Osteocyte (in vitro differentiated cells): ENCODE measurements around the gene EXOC6. TPM values are rescaled to one million over a fixed set of nuclear protein-coding genes. Genes with fewer than 3 reads are reported as not detected.

Experiments
- DNase-seq: peaks from one replicate; pipeline ENCODE4 v3.0.0; 2021; ENCODE audit warnings: mixed read lengths; ENCODE audit not compliant: unreplicated experiment; ENCODE audit errors: extremely low spot score
- H3K27ac Mint-ChIP-seq: one replicate; pipeline ENCODE4 v1.8.0; 2021; ENCODE audit warnings: mild to moderate bottlenecking, mixed read lengths; ENCODE audit not compliant: unreplicated experiment
- H3K27me3 Mint-ChIP-seq: one replicate; pipeline ENCODE4 v1.8.0; 2021; ENCODE audit warnings: mixed read lengths; ENCODE audit not compliant: unreplicated experiment
- H3K36me3 Mint-ChIP-seq: one replicate; pipeline ENCODE4 v1.8.0; 2021; ENCODE audit warnings: mixed read lengths; ENCODE audit not compliant: unreplicated experiment
- H3K4me1 Mint-ChIP-seq: one replicate; pipeline ENCODE4 v1.8.0; 2021; ENCODE audit warnings: mixed read lengths; ENCODE audit not compliant: unreplicated experiment
- H3K4me3 Mint-ChIP-seq: one replicate; pipeline ENCODE4 v1.8.0; 2021; ENCODE audit warnings: mild to moderate bottlenecking, moderate library complexity, mixed read lengths; ENCODE audit not compliant: unreplicated experiment
- H3K9me3 Mint-ChIP-seq: one replicate; pipeline ENCODE4 v1.8.0; 2021; ENCODE audit warnings: mixed read lengths; ENCODE audit not compliant: unreplicated experiment
- CTCF ChIP-seq: fragments of 200-600 bp; sonication (generic); IDR thresholded peaks from 2 replicates; pipeline ENCODE4 v1.5.0; 2021; ENCODE audit warnings: antibody characterized with exemption, mild to moderate bottlenecking, moderate library complexity
- total RNA-seq: library from RNA; stranded (reverse); gene quantifications from 2 replicates; pipeline ENCODE4 v1.2.1, GENCODE V29; 2021

EXOC6 gene
- total RNA-seq, 1 donor from 2014 or later: 8.5 TPM

DNA sequence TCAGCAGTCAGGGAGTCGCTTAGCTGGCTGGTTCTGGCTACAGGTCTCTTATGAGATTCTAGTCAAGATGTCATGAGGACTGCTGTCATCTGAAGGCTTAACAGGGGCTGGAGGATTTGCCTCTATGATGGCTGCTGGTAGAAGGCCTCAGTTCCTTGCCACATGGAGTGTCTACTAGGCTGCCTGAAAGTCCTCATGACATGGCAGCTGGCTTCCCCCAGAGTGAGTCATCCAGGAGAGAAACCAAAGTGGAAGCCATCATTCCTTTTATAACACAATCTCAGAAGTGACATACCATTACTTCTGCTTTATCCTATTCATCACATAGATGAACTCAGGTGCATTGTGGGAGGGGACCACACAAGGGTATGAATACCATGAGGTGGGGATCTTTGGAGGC, 75.1 kb downstream of the EXOC6 start:
- H3K9me3 Mint-ChIP-seq: peaks cover 7% of the 10 kb centered on the region

GRCh38 chr10:92929896-92930295, 81.6 kb downstream of the EXOC6 start:
- no peak for TF ChIP-seq CTCF
- H3K9me3 Mint-ChIP-seq: peaks cover 7% of the 10 kb centered on the region
- no peak overlapping the region for H3K4me3 Mint-ChIP-seq

More for the DNA sequence above, 75.1 kb downstream of the EXOC6 start:
- H3K36me3 Mint-ChIP-seq: peaks cover 12% of the 10 kb centered on the region
- TF ChIP-seq CTCF: no peak
- H3K4me3 Mint-ChIP-seq: no peak overlapping the region
- no peaks in the 10 kb centered on the region for H3K27me3 Mint-ChIP-seq
- DNase-seq: no peak
- no peaks in the 10 kb centered on the region for H3K4me1 Mint-ChIP-seq
- H3K27ac Mint-ChIP-seq: no peak overlapping the region

GRCh38 chr10:92931597-92931996, 83.3 kb downstream of the EXOC6 start:
- no peak for DNase-seq
- no peak overlapping the region for H3K4me3 Mint-ChIP-seq
- H3K9me3 Mint-ChIP-seq: peaks cover 7% of the 10 kb centered on the region
- peaks cover 18% of the 10 kb centered on the region for H3K36me3 Mint-ChIP-seq
- TF ChIP-seq CTCF: no peak
- no peaks in the 10 kb centered on the region for H3K27me3 Mint-ChIP-seq
- H3K27ac Mint-ChIP-seq: no peak overlapping the region
- H3K4me1 Mint-ChIP-seq: no peaks in the 10 kb centered on the region

More at GRCh38 chr10:92929896-92930295, 81.6 kb downstream of the EXOC6 start:
- Mint-ChIP-seq H3K27ac (no peak overlapping the region), H3K27me3 (no peaks in the 10 kb centered on the region), H3K36me3 (peaks cover 18% of the 10 kb centered on the region), H3K4me1 (no peaks in the 10 kb centered on the region)
- no peak for DNase-seq

- peaks cover 5% of the 10 kb centered on the region for H3K36me3 Mint-ChIP-seq
- no peaks in the 10 kb centered on the region for H3K9me3 Mint-ChIP-seq
- no peaks in the 10 kb centered on the region for H3K27me3 Mint-ChIP-seq
- no peaks in the 10 kb centered on the region for H3K4me1 Mint-ChIP-seq
- no peak overlapping the region for H3K27ac Mint-ChIP-seq
- DNase-seq: no peak
- TF ChIP-seq CTCF: no peak
- H3K4me3 Mint-ChIP-seq: no peak overlapping the region
Measured at GRCh38 chr10:92937876-92938275, 89.6 kb downstream of the EXOC6 start.

DNA sequence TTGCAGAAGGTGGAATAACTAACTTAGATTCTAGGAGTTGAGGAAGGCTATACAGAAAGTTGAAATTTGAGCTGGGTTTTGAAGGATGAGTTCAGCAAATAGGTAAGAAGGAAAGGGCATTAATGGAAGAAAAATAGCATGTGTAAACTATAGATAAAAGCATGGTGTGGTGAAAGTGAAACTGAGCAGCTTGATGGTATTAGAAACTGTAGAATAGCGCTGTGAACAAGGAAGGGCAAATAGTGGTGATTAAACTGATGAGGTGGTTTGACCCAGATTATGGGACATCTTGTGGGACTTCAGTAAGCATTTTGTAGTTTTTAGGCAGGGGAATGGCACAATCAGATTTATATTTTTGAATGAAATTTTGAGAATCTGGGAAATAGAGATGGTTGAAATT, 90.5 kb downstream of the EXOC6 start:
- DNase-seq: no peak
- H3K27ac Mint-ChIP-seq: no peak overlapping the region
- no peaks in the 10 kb centered on the region for H3K4me1 Mint-ChIP-seq
- H3K9me3 Mint-ChIP-seq: no peaks in the 10 kb centered on the region
- no peaks in the 10 kb centered on the region for H3K27me3 Mint-ChIP-seq
- H3K36me3 Mint-ChIP-seq: peaks cover 6% of the 10 kb centered on the region
- TF ChIP-seq CTCF: no peak
- H3K4me3 Mint-ChIP-seq: no peak overlapping the region
